Measurements from ENCODE around the gene PHTF1.
"Not testable (repeated sequence)": the region's sequence is repeated elsewhere in the genome, so short reads cannot be mapped to it uniquely, and the experiment has no call there.

PHTF1 gene

GRCh38 chr1:113779542-113779941 is 20.3 kb upstream of the PHTF1 start:
- DNase-seq (ENCODE audit: low spot score) = no peak

DNA sequence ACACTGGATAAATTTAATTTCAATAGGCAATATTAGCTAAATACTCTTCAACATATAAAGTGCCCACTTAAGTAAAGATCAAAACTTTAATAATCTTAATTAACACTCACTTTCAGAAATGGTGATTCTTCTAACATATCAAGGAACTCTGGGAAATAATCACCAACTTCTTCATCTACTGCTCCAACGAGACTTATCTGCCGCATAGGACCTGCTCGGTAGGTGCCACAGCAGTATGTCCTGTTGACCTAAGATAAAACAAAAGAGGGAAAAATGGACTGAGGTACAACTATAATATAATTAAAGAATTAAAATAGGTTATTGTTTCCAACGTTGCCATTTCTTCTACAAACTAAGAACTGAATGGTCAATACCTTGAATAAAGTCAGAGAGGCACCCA is 18.3 kb upstream of the PHTF1 start:
- no peak for DNase-seq (ENCODE audit: low spot score)

DNA sequence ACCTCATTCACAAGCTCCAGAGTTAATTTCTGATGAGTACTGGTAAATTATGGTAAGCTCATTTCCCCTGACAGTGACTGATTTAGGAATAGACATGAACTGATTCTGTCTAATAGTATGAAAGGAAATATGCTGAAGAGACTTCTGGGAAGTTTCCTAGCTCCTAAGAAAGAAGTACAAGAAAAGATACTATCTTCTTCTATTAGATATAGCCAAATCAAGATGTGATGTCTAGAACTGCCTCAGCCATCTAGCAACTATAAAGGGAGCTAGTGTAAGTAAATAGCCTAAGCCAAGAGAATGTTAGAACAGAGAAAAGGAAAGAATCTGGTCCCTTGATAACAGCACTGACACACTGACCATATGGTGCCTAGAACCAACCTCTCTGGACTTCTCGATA is 10.7 kb upstream of the PHTF1 start:
- DNase-seq (ENCODE audit: low spot score) = no peak

- DNase-seq (ENCODE audit: low spot score) = no peak
These were observed 10.3 kb upstream of the PHTF1 start for GRCh38 chr1:113769601-113769970.

- no peak for DNase-seq (ENCODE audit: low spot score)
These were observed 9.8 kb upstream of the PHTF1 start for GRCh38 chr1:113768916-113769600.

DNA sequence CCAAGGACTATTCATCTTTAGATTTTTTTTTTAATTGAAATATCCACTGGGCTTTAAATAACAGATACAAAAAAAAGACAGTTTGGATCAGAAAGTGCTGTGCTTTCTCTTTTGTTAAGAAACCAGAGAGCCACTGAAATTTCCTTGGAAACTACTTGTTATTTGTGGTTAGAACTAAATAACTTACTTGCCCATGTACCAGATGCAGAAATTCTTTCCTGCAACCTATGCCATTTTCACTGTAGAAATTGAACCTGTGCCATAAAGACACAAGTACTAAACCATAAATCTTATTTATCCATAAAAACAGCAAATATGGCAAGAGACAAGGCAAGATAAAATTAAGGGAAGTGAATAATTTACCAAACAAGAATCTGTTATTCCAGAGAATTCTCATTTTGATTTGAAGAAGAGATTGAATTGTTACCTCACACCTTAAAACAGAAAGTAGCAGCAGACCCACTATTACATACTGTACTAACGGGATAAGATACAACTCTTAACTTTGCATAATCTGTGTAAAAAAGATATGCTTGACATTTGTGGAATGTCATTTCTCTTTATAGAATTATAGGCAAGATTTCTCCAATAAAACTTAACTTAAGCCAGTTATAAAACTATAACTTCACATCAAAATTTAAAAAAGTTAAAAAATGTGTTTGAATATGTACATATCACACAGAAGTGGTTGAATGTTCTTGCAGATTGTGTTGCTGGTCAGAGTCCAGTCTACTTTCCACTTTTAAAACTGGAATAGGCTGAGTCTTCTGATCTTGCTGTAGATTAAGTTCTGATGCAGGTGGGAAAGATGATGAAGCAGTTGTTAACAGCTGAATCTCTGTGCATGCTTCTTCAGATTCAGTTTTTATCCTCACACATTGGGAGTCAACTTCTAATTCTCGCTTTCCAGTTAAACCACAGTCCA is 6.3 kb upstream of the PHTF1 start:
- DNase-seq (ENCODE audit: low spot score) = no peak

GRCh38 chr1:113763661-113764060 is 4.4 kb upstream of the PHTF1 start:
- DNase-seq (ENCODE audit: low spot score) = no peak

GRCh38 chr1:113761937-113762336 is 2.7 kb upstream of the PHTF1 start:
- DNase-seq (ENCODE audit: low spot score) = no peak

- no peak for DNase-seq (ENCODE audit: low spot score)
These were observed 1.1 kb upstream of the PHTF1 start for GRCh38 chr1:113760102-113761080.

DNA sequence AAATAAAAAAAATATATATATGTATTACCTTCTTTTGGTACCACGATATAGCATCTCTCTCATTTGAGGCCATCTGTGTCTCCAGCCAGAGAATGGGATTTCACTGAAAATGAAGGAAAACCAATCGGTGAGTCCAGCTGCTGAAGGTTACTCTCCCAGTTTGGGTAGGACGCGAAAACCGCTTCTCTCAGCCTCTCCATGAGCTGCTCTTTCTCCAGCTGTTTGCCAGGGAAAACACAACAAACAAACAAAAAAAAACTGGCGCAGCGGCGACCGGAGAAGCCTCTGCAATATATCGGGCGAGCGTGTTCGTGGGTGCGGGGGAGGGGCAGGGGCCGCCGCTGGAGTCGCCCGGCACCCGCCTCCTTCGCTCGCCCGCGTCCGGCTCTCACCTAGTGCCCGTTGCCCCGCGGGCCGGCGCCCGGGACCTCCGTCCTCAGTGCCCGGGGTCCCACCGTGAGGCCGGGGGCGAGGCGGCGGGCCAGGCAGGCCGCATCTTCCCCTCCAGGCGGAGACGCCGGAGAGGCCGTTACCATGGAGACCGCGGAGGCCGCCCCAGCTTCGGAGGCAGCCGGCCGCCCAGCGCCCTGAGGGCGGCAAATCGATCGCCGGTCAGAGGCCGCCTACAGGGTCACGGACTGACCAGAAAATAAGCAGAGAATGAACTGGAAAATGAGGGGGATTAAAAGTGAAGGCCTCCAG is 504 bp downstream of the PHTF1 start:
- peak; percentile 72 for DNase-seq (ENCODE audit: low spot score)

- no peak for DNase-seq (ENCODE audit: low spot score)
These were observed 2.8 kb downstream of the PHTF1 start for GRCh38 chr1:113756461-113756860.

DNA sequence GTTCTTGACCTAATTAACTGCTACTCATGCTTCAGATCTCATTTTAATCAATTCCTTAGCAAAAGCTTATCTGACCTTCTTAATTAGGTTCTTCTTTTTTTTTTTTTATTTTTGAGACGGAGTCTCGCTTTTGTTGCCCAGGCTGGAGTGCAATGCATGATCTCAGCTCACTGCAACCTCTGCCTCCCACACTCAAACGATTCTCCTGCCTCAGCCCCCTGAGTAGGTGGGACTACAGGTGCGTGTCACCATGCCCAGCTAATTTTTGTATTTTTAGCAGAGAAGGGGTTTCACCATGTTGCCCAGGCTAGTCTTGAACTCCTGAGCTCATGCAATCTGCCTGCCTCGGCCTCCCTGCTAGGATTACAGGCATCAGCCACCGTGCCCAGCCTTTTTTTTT is 6.0 kb downstream of the PHTF1 start:
- DNase-seq (ENCODE audit: low spot score) = not testable (repeated sequence)

DNA sequence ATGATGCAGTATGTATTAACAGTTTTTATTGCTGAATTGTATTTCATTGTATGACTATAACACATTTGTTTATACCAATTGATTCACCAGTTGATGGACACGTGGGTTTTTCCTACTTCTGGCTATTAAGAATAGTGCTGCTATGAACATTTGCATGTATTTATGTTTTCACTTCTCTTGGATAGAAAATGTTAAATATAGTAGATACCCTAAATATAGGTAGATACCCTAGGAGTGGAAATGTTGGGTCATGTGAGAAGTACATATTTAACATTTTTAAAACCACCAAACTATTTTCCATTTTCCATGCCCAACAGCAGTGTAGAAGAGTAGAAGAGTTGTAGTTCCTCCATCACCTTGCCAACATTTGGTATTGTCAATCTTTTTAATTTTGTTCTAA is 7.8 kb downstream of the PHTF1 start:
- no peak for DNase-seq (ENCODE audit: low spot score)

DNA sequence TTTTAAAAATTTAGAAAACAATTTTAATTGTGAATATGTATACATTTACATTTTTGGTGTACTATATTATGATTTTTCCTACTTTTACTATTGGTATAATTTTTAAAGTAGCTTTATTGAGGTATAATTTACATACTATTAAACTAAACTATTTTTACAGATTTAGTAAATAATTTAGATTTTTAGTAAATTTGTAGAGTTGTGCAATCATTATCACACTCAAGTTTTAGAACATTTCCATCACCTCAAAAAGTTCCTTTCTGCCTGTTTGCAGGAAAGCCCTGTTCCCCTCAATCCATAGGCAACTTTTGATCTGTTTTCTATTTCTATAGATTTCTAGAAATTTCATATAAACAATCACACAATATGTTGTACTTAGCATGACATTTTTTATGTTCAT is 8.2 kb downstream of the PHTF1 start:
- DNase-seq (ENCODE audit: low spot score) = no peak

DNA sequence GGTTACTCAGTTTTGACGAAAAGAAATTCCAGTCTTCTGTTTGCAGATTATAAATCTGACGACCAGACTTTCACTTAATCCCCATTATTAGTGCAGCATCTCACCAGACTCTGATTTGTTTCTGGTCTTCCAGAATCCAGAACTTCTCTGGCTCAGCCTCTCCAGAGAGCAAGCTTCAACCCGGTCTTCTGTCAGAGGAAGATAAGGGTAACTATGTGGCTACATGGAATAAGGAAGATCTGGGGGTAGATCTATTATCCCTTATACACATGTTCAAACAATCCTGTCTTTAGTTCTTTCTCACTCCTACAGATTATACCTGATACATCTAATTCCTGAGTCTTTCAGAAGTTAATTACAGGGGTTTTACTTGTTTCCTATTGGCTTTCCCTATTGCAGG is 9.9 kb downstream of the PHTF1 start:
- DNase-seq (ENCODE audit: low spot score) = no peak

DNA sequence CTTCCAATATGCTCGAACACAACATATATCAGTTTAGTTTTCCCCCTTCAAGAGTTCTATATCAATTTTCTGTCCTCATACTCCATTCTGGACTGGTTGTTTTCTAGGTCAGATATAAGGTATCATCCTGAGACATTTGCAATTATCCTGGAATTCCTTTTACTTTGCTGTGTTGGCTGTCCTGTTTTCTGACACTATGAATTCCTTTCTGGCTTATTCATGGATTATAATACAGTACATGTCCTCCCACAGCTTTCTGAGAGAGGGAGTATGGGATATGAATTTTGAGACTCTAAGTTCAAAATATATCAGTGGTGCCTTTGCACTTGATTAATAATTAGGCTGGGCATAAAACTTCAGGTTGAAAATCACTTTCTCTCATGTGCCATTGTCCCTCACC is 11.9 kb downstream of the PHTF1 start:
- DNase-seq (ENCODE audit: low spot score) = no peak

GRCh38 chr1:113745425-113745824 is 13.9 kb downstream of the PHTF1 start:
- DNase-seq (ENCODE audit: low spot score) = no peak

- DNase-seq (ENCODE audit: low spot score) = no peak
These were observed 15.2 kb downstream of the PHTF1 start for GRCh38 chr1:113744114-113744513.

DNA sequence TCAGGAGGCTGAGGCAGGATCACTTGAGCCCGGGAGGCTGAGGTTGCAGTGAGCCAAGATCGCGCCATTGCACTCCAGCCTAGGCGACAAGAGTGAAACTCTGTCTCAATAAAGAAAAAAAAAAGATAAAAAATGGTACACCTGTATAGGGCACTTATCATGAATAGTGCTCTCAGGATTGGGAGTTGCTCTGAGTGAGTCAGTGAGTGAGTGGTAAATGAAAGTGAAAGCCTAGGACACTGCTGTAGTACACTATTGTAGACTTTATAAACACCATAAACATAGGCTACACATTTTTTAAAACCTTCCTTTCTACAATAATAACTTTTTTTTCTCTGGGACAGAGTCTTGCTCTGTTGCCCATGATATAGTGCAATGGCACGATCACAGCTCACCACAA is 16.8 kb downstream of the PHTF1 start:
- DNase-seq (ENCODE audit: low spot score) = no peak

- DNase-seq (ENCODE audit: low spot score) = no peak
These were observed 24.8 kb downstream of the PHTF1 start for GRCh38 chr1:113734357-113735055.

DNA sequence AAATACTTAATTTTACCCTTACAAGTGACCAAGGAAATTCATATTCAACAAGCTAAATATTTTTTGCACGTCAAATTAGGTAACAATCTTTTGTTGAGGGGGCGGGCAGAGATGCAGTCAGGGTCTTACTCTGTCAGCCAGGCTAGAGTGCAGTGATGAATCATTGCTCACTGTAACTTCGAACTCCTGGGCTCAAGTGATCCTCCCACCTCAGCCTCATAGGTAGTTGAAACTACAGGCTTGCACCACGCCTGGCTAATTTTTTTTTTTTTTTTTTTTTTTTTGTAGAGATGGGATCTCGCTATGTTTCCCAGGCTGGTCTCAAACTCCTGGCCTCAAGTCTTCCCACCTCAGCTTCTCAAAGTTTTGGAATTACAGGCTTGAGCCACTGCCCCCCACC is 26.5 kb downstream of the PHTF1 start:
- DNase-seq (ENCODE audit: low spot score) = no peak
